Measurements from ENCODE around the gene SGCB.

The SGCB gene

GRCh38 chr4:52019936-52020657 is 18.0 kb downstream of the SGCB start, which contains the start of gene LRRC66:
LRRC66 (minus strand) TSS chr4:52020363; CDS start chr4:52017613, 2,750 bp downstream.
- DNase-seq, result no peak

DNA sequence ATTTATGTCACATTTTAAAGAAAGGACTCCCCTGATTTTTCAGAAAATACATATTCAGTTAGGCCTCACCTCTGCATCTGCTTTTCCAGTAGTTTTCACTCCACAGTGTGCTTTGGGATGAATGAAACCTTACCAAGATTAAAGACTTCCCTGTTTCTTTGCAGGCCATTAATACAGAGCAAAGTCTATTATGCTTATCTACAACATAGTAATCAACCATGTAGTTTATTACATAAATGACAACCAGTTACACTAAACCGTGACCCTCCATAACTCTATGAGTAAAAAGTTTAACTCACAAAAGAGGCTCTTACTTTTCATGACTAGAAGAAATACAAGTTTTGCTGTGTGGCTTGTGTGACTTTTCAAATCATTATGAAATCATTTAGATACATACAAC is 20.3 kb downstream of the SGCB start:
- DNase-seq, result no peak

- DNase-seq, result no peak
Measured at GRCh38 chr4:52016981-52017380, 21.1 kb downstream of the SGCB start.

GRCh38 chr4:52015366-52015765 is 22.7 kb downstream of the SGCB start:
- no peak for DNase-seq

- no peak for DNase-seq
Measured at GRCh38 chr4:52014903-52015302, 23.2 kb downstream of the SGCB start.

DNA sequence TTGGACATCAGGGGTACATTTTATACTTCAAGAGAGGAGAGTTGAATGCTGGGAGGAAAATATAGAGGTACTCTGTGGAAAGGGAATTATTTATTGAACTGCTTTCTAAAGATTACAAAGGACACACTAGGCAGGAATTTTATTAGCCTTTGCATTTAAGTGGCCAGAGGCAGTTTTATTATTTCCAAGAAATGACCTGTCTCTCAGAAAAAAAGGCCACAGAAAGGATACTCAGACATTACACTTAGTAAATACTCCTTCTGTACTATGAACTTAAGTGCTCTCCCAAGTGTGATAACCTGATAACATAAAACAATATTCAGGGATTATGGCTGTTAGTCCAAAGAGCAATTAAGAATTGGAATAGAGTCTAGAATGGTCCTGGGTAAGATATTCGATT is 25.4 kb downstream of the SGCB start:
- DNase-seq, result no peak

GRCh38 chr4:52010986-52011385 is 27.1 kb downstream of the SGCB start:
- no peak for DNase-seq

DNA sequence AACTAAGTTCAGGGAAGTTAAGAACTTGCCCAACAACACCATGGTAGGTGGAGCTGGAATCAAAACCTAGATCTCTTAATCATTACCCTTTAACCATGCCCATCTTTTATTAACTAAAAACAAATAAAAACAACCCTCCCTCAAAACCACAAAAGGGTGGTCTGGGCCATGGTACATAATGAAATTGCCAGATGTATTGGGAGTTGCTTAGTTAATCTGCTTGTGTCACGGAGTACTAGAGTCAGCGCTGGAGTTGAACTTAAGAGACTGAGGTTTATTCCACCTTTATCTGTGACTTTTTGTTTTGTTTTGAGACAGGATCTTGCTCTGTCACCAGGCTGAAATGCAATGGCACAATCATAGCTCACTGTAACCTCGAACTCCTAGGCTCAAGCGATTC is 31.2 kb downstream of the SGCB start:
- DNase-seq, result no peak

DNA sequence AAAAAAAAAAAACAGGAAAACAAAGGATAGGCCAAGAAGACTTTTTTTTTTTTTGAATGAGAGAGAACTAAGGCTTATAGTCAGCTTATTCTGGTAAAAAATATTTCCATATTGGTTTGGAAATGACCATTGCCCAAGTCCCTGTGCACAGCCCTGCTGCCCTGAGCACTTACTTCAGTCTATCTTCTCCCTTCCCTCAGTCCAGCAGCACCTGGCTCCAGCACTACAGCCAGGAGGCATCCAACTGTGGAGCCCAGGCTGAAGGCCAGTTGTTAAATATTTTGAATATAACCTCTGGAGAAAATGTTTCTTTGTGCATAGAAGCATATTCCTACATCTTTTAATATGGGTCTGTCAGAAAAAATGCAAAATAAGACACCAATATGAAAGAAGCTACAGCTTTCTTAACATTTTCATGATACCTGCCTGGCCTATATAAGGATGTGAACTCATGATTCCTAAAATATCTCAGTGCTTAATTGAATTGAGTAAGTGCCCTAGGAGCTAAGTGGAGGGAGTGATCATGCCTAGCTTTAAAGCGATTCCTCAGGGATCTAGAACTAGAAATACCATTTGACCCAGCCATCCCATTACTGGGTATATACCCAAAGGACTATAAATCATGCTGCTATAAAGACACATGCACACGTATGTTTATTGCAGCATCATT is 32.4 kb downstream of the SGCB start:
- no peak for DNase-seq

DNA sequence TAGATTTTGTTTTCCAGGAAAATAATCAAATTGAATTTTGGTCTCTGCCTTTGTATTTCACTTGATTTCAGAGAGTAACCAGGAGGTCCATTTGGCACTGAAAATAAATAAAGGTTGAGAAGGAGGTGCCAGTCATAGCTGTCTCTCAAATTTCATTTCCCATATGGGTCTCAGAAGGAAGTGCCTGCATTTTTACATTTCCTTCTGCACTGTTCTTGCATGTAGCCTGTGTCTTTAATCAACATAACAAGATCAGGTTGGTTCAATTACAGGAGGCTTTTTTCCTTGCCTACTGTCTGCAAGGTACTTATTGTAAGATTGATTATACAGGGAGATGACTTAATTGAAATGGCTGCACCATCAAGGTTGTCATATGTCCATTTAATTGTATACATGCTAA is 33.7 kb downstream of the SGCB start:
- DNase-seq, result no peak

DNA sequence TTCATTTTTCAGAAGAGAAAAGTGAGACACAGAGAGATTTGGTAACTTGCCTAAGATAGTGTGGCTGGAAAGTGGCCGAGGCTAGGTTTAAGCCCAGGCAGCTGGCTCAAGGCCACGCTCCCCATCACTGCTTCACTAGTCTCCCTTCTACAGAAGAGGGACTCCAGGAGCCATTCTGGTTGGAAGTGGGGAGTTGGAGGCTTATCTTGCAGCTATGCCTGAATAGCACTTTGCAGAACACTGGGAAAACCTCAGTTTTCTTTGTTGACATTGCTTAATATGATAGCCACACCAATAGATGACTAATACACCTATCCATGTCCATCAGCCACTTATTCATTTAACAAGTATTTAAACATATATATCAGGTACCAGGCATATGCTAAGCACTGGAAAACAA is 36.5 kb downstream of the SGCB start:
- no peak for DNase-seq

DNA sequence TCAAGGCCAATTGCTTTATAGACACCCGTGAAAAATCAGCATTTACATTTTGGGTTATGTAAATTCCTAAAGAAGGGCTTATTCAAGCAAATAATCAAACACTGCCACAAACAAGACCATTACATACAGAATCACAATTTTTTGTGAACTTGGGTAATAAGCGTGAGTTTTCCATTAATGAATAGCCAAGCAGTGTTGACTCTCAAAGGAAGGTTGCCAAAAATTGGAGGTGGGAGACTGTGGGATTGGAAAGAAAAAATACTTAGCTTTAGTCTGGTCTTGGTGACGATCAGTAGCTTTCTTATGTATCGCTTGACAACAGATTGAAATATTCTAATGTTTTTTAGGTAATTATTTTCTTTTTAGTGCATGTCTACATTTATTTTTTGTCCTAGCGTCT is 38.8 kb downstream of the SGCB start:
- DNase-seq, result no peak

- DNase-seq, result no peak
Measured at GRCh38 chr4:51998837-51999236, 39.3 kb downstream of the SGCB start.

DNA sequence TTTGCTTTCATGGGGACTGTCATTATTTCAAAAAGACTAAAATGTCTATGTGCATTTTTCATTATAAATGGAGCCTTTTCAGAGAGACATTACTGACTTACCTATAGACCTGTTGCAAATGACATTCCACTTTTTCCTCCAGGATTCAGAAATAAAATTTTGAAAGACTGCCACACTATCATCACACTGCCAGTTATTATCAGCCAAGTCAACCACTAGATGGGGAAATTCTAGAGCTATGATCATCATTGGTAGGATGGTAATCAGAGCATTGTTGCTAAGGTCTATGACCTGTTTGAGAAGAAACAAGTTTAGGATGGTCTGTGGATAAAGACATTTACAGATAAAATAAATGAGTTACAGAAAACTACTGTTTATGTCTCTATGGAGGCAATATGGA is 40.5 kb downstream of the SGCB start:
- no peak for DNase-seq

GRCh38 chr4:51995647-51996220 is 42.4 kb downstream of the SGCB start:
- DNase-seq, result no peak
